Nephron progenitor cell (in vitro differentiated cells): ENCODE data around the gene MYO1E.
"Not testable (repeated sequence)": the region's sequence is repeated elsewhere in the genome, so short reads cannot be mapped to it uniquely, and the experiment has no call there.

Experiments
- DNase-seq: peaks from one replicate; pipeline ENCODE4 v3.0.0; 2021
- H3K27ac Mint-ChIP-seq: 2 replicates; pipeline ENCODE4 v1.8.0; 2021; ENCODE audit warnings: mild to moderate bottlenecking, moderate library complexity, mixed read lengths
- H3K27me3 Mint-ChIP-seq: 2 replicates; pipeline ENCODE4 v1.8.0; 2021; ENCODE audit warnings: mild to moderate bottlenecking, low read depth, mixed read lengths; ENCODE audit not compliant: poor library complexity
- H3K36me3 Mint-ChIP-seq: 2 replicates; pipeline ENCODE4 v1.8.0; 2021; ENCODE audit warnings: low read depth, mixed read lengths
- H3K4me1 Mint-ChIP-seq: 2 replicates; pipeline ENCODE4 v1.8.0; 2021; ENCODE audit warnings: mixed read lengths
- H3K4me3 Mint-ChIP-seq: 2 replicates; pipeline ENCODE4 v1.8.0; 2021; ENCODE audit warnings: mild to moderate bottlenecking, moderate library complexity, mixed read lengths
- H3K9me3 Mint-ChIP-seq: 2 replicates; pipeline ENCODE4 v1.8.0; 2021; ENCODE audit warnings: mild to moderate bottlenecking, moderate library complexity, mixed read lengths
- CTCF ChIP-seq: fragments of 200-600 bp; sonication (generic); IDR thresholded peaks from 2 replicates; pipeline ENCODE4 v1.5.0; 2021; ENCODE audit warnings: antibody characterized with exemption

MYO1E gene

GRCh38 chr15:59413577-59413976, 40.9 kb upstream of the MYO1E start:
- no peak for DNase-seq
- H3K27me3 Mint-ChIP-seq = peaks cover 31% of the 10 kb centered on the region
- H3K9me3 Mint-ChIP-seq = no peaks in the 10 kb centered on the region
- no peak for TF ChIP-seq CTCF
- H3K27ac Mint-ChIP-seq = no peak overlapping the region
- no peak overlapping the region for H3K4me3 Mint-ChIP-seq
- H3K4me1 Mint-ChIP-seq = peaks cover 39% of the 10 kb centered on the region
- no peaks in the 10 kb centered on the region for H3K36me3 Mint-ChIP-seq

GRCh38 chr15:59410391-59410896, 37.8 kb upstream of the MYO1E start:
- Mint-ChIP-seq H3K4me3 (no peak overlapping the region), H3K36me3 (peaks cover 4% of the 10 kb centered on the region), H3K27ac (no peak overlapping the region), H3K4me1 (peaks cover 50% of the 10 kb centered on the region), H3K27me3 (peaks cover 16% of the 10 kb centered on the region), H3K9me3 (no peaks in the 10 kb centered on the region)
- TF ChIP-seq CTCF = no peak
- DNase-seq = no peak

GRCh38 chr15:59407946-59408345, 35.3 kb upstream of the MYO1E start:
- no peak for DNase-seq
- H3K36me3 Mint-ChIP-seq = peaks cover 4% of the 10 kb centered on the region
- H3K4me1 Mint-ChIP-seq = peaks cover 54% of the 10 kb centered on the region
- TF ChIP-seq CTCF = no peak
- peaks cover 18% of the 10 kb centered on the region for H3K27me3 Mint-ChIP-seq
- no peaks in the 10 kb centered on the region for H3K9me3 Mint-ChIP-seq
- no peak overlapping the region for H3K4me3 Mint-ChIP-seq
- no peak overlapping the region for H3K27ac Mint-ChIP-seq

GRCh38 chr15:59406446-59406845, 33.8 kb upstream of the MYO1E start:
- Mint-ChIP-seq H3K9me3 (no peaks in the 10 kb centered on the region), H3K27me3 (peaks cover 18% of the 10 kb centered on the region), H3K4me1 (peaks cover 53% of the 10 kb centered on the region), H3K36me3 (peaks cover 4% of the 10 kb centered on the region), H3K4me3 (no peak overlapping the region), H3K27ac (no peak overlapping the region)
- no peak for TF ChIP-seq CTCF
- no peak for DNase-seq

GRCh38 chr15:59405079-59405478, 32.4 kb upstream of the MYO1E start:
- no peak for TF ChIP-seq CTCF
- Mint-ChIP-seq H3K4me1 (peaks cover 53% of the 10 kb centered on the region), H3K36me3 (peaks cover 4% of the 10 kb centered on the region), H3K4me3 (no peak overlapping the region), H3K9me3 (no peaks in the 10 kb centered on the region), H3K27ac (no peak overlapping the region), H3K27me3 (peaks cover 18% of the 10 kb centered on the region)
- DNase-seq = no peak

- peak overlapping the region; percentile 54 for H3K4me3 Mint-ChIP-seq
- peak overlapping the region; percentile 76 for H3K27ac Mint-ChIP-seq
- DNase-seq = peak; percentile 12
- peaks cover 6% of the 10 kb centered on the region for H3K27me3 Mint-ChIP-seq
- H3K36me3 Mint-ChIP-seq = peaks cover 4% of the 10 kb centered on the region
- no peaks in the 10 kb centered on the region for H3K9me3 Mint-ChIP-seq
- TF ChIP-seq CTCF = no peak
- peaks cover 55% of the 10 kb centered on the region for H3K4me1 Mint-ChIP-seq
Measured at GRCh38 chr15:59401824-59402569, 29.3 kb upstream of the MYO1E start.

- peaks cover 59% of the 10 kb centered on the region for H3K4me1 Mint-ChIP-seq
- H3K27ac Mint-ChIP-seq = peak overlapping the region; percentile 76
- not testable (repeated sequence) for H3K9me3 Mint-ChIP-seq, H3K36me3 Mint-ChIP-seq, H3K27me3 Mint-ChIP-seq, DNase-seq
- H3K4me3 Mint-ChIP-seq = peak overlapping the region; percentile 54
Measured at GRCh38 chr15:59401051-59401823, 28.6 kb upstream of the MYO1E start.
